Cardiac muscle cell (in vitro differentiated cells and primary cell): ENCODE results near the gene NFIA. TPM values are rescaled to one million over a fixed set of nuclear protein-coding genes. Genes with fewer than 3 reads are reported as not detected.

Experiments
- DNase-seq, 2 donors: peaks; one replicate each; pipeline versions ENCODE4 v3.0.0 to v3.0.0-alpha.2; 2010 to 2017; ENCODE audit warnings: low read depth in 1 of 2, low spot score in 1 of 2
- H3K27ac ChIP-seq: fragments of 200-600 bp; sonication (generic); 2 replicates; pipeline ENCODE4 v1.5.1; 2016
- H3K27me3 ChIP-seq: fragments of 200-600 bp; sonication (generic); 2 replicates; pipeline ENCODE4 v1.6.0; 2016; ENCODE audit warnings: control low read depth
- H3K36me3 ChIP-seq: fragments of 200-600 bp; sonication (generic); 2 replicates; pipeline ENCODE4 v1.5.1; 2016; ENCODE audit warnings: control low read depth
- H3K4me1 ChIP-seq: fragments of 200-600 bp; sonication (generic); 2 replicates; pipeline ENCODE4 v1.8.1; 2017; ENCODE audit warnings: low read depth, mild to moderate bottlenecking, mixed run types
- H3K4me3 ChIP-seq: fragments of 200-600 bp; sonication (generic); 2 replicates; pipeline ENCODE4 v1.5.1; 2016; ENCODE audit warnings: mild to moderate bottlenecking
- H3K9me3 ChIP-seq: fragments of 200-600 bp; sonication (generic); 2 replicates; pipeline ENCODE4 v1.5.1; 2017; ENCODE audit warnings: low read depth, mild to moderate bottlenecking, control low read depth
- polyA plus RNA-seq: library from polyadenylated mRNA; unstranded; fragments of >200 nt; fragmentation: Nextera tagmentation; extraction: Ambion mirVana; gene quantifications from 2 replicates; pipeline ENCODE4 v1.2.1, GENCODE V29; 2016
- total RNA-seq: library from RNA; depleted of rRNA; stranded (reverse); fragments of >200 nt; gene quantifications from 2 replicates; pipeline ENCODE4 v1.2.3, GENCODE V29; 2016
- TF ChIP-seq, protein P1 (sequence below): IDR thresholded peaks from 2 replicates; pipeline ENCODE4 v1.5.1; 2012; ENCODE audit warnings: low read depth, mild to moderate bottlenecking, low read length

The NFIA gene
- total and polyA plus RNA-seq, 2 experiments from 2014 or later: 10.1 to 12.0 TPM

DNA sequence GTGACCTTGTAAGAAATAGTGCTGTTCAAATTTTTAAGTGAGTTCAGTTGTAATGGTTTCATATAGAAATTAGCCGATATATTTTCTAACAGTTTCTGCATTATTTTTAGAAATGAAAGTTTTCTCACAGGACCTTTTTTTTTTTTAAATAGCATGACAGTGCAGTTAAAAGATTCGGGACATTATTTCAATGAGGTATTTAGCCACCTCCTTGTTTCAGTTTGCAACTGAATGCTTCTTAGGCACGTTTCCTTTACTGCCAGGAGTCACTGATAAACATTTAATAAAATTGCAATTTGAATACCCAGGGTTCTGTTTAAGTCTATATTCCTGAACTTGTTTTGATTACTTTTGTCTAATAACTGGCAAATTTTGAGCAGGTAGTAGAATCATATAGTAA lies 337.9 kb downstream of the NFIA start:
- peak overlapping the region; percentile 4 for H3K27ac ChIP-seq
- no peaks in the 10 kb centered on the region for H3K36me3 ChIP-seq
- TF ChIP-seq, protein P1, sequence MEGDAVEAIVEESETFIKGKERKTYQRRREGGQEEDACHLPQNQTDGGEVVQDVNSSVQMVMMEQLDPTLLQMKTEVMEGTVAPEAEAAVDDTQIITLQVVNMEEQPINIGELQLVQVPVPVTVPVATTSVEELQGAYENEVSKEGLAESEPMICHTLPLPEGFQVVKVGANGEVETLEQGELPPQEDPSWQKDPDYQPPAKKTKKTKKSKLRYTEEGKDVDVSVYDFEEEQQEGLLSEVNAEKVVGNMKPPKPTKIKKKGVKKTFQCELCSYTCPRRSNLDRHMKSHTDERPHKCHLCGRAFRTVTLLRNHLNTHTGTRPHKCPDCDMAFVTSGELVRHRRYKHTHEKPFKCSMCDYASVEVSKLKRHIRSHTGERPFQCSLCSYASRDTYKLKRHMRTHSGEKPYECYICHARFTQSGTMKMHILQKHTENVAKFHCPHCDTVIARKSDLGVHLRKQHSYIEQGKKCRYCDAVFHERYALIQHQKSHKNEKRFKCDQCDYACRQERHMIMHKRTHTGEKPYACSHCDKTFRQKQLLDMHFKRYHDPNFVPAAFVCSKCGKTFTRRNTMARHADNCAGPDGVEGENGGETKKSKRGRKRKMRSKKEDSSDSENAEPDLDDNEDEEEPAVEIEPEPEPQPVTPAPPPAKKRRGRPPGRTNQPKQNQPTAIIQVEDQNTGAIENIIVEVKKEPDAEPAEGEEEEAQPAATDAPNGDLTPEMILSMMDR: no peak
- no peaks in the 10 kb centered on the region for H3K9me3 ChIP-seq
- H3K4me3 ChIP-seq: no peak overlapping the region
- peaks cover 28% of the 10 kb centered on the region for H3K4me1 ChIP-seq
- no peaks in the 10 kb centered on the region for H3K27me3 ChIP-seq
- no peak for DNase-seq

DNA sequence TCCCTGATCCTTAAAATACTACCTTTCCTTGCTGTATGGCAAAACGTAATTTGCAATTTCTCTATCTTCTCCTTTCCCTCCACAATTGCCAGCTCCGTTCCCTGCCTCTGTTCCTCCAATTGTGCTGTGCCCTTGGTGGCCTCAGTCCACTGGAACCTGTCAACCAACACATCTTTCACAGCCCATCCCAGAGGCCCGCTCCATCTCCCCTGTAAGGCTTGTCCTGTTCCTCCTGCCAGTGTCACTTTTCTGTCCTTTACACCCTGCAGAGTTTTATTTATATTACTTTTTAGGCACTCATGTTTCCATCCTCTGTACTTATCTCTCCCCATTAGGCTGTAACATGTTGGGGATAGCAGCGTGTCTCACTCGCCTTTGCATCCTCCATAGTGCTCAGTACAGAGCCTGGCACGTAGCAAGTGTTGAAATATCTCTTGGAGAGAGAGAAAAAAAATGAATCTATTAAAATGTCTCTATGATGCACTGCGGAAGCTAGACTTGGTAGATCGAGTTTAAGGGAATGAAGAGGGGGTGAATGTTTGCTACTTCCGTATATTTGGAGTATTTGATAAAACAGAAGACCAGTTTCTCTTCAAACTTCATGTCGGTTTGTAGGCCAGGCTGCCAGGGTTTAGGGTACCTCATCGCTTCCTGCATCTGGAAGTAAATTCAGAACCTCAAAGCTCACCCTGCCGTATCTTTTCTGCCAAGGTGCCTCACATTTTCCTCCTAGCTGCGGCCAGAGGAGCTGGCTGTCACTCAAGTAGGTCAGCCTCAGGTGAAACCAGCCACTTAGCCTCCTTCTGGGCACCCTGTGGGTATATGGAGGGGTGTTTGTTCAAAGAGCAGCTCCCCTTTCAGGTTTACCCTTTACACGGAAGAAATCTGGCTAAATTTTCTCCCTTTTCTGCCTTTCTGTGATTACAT lies 338.8 kb downstream of the NFIA start:
- TF ChIP-seq, protein P1: no peak

DNA sequence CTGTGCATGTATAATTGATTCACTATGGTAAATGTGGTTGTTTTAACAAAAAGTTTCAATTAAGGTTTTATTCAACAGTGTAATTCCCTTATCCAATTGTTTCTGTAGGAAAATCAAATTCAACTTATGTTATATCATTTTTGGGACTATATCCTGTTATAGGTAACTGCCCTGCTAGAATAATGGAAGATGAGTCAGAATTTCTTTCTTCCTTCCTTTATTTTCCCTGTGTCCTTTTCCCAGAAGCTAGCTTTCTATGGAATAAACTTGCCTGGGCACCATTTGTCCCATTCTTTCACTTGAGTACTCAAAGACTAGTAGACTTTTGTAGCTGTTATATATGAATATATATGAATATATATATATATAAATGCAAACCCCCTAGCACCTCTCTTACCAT lies 341.3 kb downstream of the NFIA start:
- Histone ChIP-seq H3K36me3 (no peaks in the 10 kb centered on the region), H3K4me3 (no peak overlapping the region), H3K27me3 (no peaks in the 10 kb centered on the region), H3K4me1 (peaks cover 47% of the 10 kb centered on the region), H3K27ac (no peak overlapping the region), H3K9me3 (no peaks in the 10 kb centered on the region)
- TF ChIP-seq, protein P1: no peak
- DNase-seq: no peak

More for the DNA sequence above, 338.8 kb downstream of the NFIA start:
- peak in 1 of 2 donors; percentile 27 for DNase-seq
- no peak overlapping the region for H3K4me3 ChIP-seq
- no peaks in the 10 kb centered on the region for H3K9me3 ChIP-seq
- H3K4me1 ChIP-seq: peaks cover 28% of the 10 kb centered on the region
- H3K27me3 ChIP-seq: no peaks in the 10 kb centered on the region
- H3K36me3 ChIP-seq: no peaks in the 10 kb centered on the region
- peak overlapping the region; percentile 4 for H3K27ac ChIP-seq

DNA sequence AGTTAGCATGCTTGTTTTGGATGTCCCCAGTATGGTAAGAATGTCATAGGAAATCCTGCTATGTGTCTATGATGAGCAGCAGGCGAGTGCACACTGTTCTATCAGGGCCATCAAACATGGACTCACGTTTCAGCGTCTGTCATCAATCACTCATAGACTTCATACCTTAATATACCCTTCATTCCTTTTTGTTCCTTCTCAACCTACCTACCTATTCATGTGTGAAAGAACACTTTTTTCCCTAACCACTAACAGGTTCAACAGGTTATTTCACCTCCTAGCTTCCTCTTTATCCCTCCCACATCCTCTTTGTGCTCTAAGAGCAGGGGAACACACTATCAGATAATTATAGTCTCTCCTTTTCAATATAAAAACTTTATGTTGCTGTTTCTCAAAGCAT lies 342.0 kb downstream of the NFIA start:
- TF ChIP-seq, protein P1: no peak
- no peaks in the 10 kb centered on the region for H3K9me3 ChIP-seq
- H3K4me3 ChIP-seq: no peak overlapping the region
- no peaks in the 10 kb centered on the region for H3K36me3 ChIP-seq
- no peak for DNase-seq
- H3K4me1 ChIP-seq: peaks cover 43% of the 10 kb centered on the region
- no peak overlapping the region for H3K27ac ChIP-seq
- H3K27me3 ChIP-seq: no peaks in the 10 kb centered on the region

GRCh38 chr1:61425040-61425439 lies 342.7 kb downstream of the NFIA start:
- Histone ChIP-seq H3K4me1 (peaks cover 36% of the 10 kb centered on the region), H3K9me3 (no peaks in the 10 kb centered on the region), H3K27me3 (no peaks in the 10 kb centered on the region), H3K4me3 (no peak overlapping the region), H3K36me3 (no peaks in the 10 kb centered on the region), H3K27ac (no peak overlapping the region)
- TF ChIP-seq, protein P1: no peak
- DNase-seq: no peak
